Keratinocyte (primary cell): ENCODE data around the gene KCNT2. TPM values are rescaled to one million over a fixed set of nuclear protein-coding genes. Genes with fewer than 3 reads are reported as not detected.

Source experiments
- DNase-seq: peaks from one replicate; pipeline ENCODE4 v3.0.0-alpha.2; 2011; ENCODE audit warnings: low read depth, missing footprints, low spot score
- FAIRE-seq: peaks from 2 replicates; lab custom pipeline; 2011; peaks lifted over from hg19 to GRCh38; lab: Jason Lieb, UNC
- H2AFZ ChIP-seq: 2 replicates; pipeline ENCODE4 v1.6.0; 2012; ENCODE audit warnings: low read length, control low read depth, inconsistent platforms; ENCODE audit not compliant: control insufficient read depth
- H3K27ac ChIP-seq: 2 replicates; pipeline ENCODE4 v1.5.1; 2011; ENCODE audit warnings: low read length; ENCODE audit not compliant: control insufficient read depth, insufficient read depth
- H3K27me3 ChIP-seq: 3 replicates; pipeline ENCODE4 v1.6.0; 2011; ENCODE audit warnings: low read length; ENCODE audit not compliant: control insufficient read depth, insufficient read depth; ENCODE audit errors: extremely low read depth
- H3K36me3 ChIP-seq, 2 experiments: 2 replicates in 1 of 2; 3 replicates in 1 of 2; pipeline ENCODE4 v1.5.1; 2011; ENCODE audit warnings: low read length in 2 of 2, mild to moderate bottlenecking in 1 of 2; ENCODE audit not compliant: control insufficient read depth in 2 of 2, insufficient read depth in 2 of 2; ENCODE audit errors: extremely low read depth in 1 of 2
- H3K4me1 ChIP-seq: 3 replicates; pipeline ENCODE4 v1.5.1; 2011; ENCODE audit warnings: low read length; ENCODE audit not compliant: control insufficient read depth, insufficient read depth; ENCODE audit errors: extremely low read depth
- H3K4me2 ChIP-seq: 3 replicates; pipeline ENCODE4 v1.6.0; 2011; ENCODE audit warnings: low read depth, low read length; ENCODE audit not compliant: control insufficient read depth, insufficient read depth; ENCODE audit errors: extremely low read depth
- H3K4me3 ChIP-seq, 3 experiments: fragments of 200-600 bp in 1 of 3; sonication (generic) in 1 of 3; 2 replicates in 2 of 3; 3 replicates in 1 of 3; pipeline ENCODE4 v1.5.1; 2011 to 2016; ENCODE audit warnings: low read length in 3 of 3, mild to moderate bottlenecking in 3 of 3, control low read depth in 2 of 3, inconsistent platforms in 1 of 3, low read depth in 1 of 3, mixed read lengths in 1 of 3, mixed run types in 1 of 3, moderate library complexity in 1 of 3; ENCODE audit not compliant: control insufficient read depth in 2 of 3, insufficient read depth in 2 of 3; ENCODE audit errors: extremely low read depth in 1 of 3
- H3K79me2 ChIP-seq: 2 replicates; pipeline ENCODE4 v1.6.0; 2012; ENCODE audit warnings: low read length; ENCODE audit not compliant: control insufficient read depth, insufficient read depth
- H3K9ac ChIP-seq: 3 replicates; pipeline ENCODE4 v1.6.0; 2011; ENCODE audit warnings: low read length; ENCODE audit not compliant: control insufficient read depth, insufficient read depth; ENCODE audit errors: extremely low read depth
- H3K9me1 ChIP-seq: 3 replicates; pipeline ENCODE4 v1.6.0; 2011; ENCODE audit warnings: low read length; ENCODE audit not compliant: control insufficient read depth, insufficient read depth; ENCODE audit errors: extremely low read depth
- H3K9me3 ChIP-seq: 2 replicates; pipeline ENCODE4 v1.5.1; 2012; ENCODE audit warnings: low read depth, low read length; ENCODE audit not compliant: control insufficient read depth
- H4K20me1 ChIP-seq: 3 replicates; pipeline ENCODE4 v1.6.0; 2011; ENCODE audit warnings: low read length; ENCODE audit not compliant: control insufficient read depth, insufficient read depth; ENCODE audit errors: extremely low read depth
- CTCF ChIP-seq, 3 experiments: IDR thresholded peaks in 1 of 3; conservative IDR thresholded peaks in 1 of 3; optimal IDR thresholded peaks in 1 of 3; 2 replicates in 2 of 3; 3 replicates in 1 of 3; pipeline versions ENCODE3 to v1.5.1; 2011; ENCODE audit warnings: low read length in 3 of 3, mild to moderate bottlenecking in 3 of 3, moderate library complexity in 2 of 3, control low read depth in 1 of 3, inconsistent platforms in 1 of 3; ENCODE audit not compliant: insufficient read depth in 2 of 3; ENCODE audit errors: extremely low read depth in 1 of 3
- EZH2 ChIP-seq: IDR thresholded peaks from one replicate; pipeline ENCODE4 v1.6.1; 2012; ENCODE audit warnings: inconsistent platforms, mild to moderate bottlenecking, low read length, moderate library complexity
- dilution Hi-C: fragments of 300-500 bp; cut with MboI; formaldehyde crosslinking; loops from one replicate; pipeline ENCODE4 v1.7.0; 2020; ENCODE audit warnings: low sequenced_read_pairs; ENCODE audit not compliant: extremely low pct_ligation_motif_present
- polyA plus RNA-seq, 5 experiments: library from polyadenylated mRNA; depleted of rRNA in 3 of 5; stranded (reverse) in 3 of 5; stranded (forward) in 1 of 5; unstranded in 1 of 5; fragments of >200 nt; gene quantifications; 1 replicate in 1 of 5; 2 replicates in 3 of 5; 3 replicates in 1 of 5; pipeline versions ENCODE4 v1.2.1 to v1.2.3, GENCODE V29; 2011 to 2012; ENCODE audit warnings: missing spikeins in 2 of 5, low read depth in 1 of 5, low replicate concordance in 1 of 5

KCNT2 gene
- polyA plus RNA-seq, 1 donor (not counting 4 experiments of a cell fraction or from before 2014, with no cell fraction given), result not detected

- no peaks in the 10 kb centered on the region for H3K4me1 ChIP-seq
- H2AFZ ChIP-seq, result no peak overlapping the region
- no peak overlapping the region for H3K4me3 ChIP-seq
- TF ChIP-seq EZH2 (no peak), CTCF (optimal IDR thresholded peaks at IDR 0.05 in 1 of 3, IDR thresholded peaks at IDR 0.05 in 1 of 3, conservative IDR thresholded peaks at IDR 0.05 in 1 of 3; ENCODE audit: extremely low read depth in 1 of 3, insufficient read depth in 2 of 3, low read length in 3 of 3) (no peak)
- H3K27me3 ChIP-seq, result no peaks in the 10 kb centered on the region
- H3K27ac ChIP-seq, result no peak overlapping the region
- no peaks in the 10 kb centered on the region for H4K20me1 ChIP-seq
- dilution Hi-C loops, result no loop called here
- no peaks in the 10 kb centered on the region for H3K9me1 ChIP-seq
- no peak overlapping the region for H3K9ac ChIP-seq
- H3K9me3 ChIP-seq, result no peaks in the 10 kb centered on the region
- no peak overlapping the region for H3K4me2 ChIP-seq
- no peak for FAIRE-seq
- DNase-seq, result no peak
- H3K36me3 ChIP-seq, result no peaks in the 10 kb centered on the region
- H3K79me2 ChIP-seq, result no peaks in the 10 kb centered on the region
Observed at GRCh38 chr1:196550731-196551130, 57.5 kb downstream of the KCNT2 start.

- Histone ChIP-seq H3K36me3 (no peaks in the 10 kb centered on the region), H3K9me1 (no peaks in the 10 kb centered on the region), H3K27ac (no peak overlapping the region), H2AFZ (no peak overlapping the region), H3K4me2 (no peak overlapping the region), H4K20me1 (no peaks in the 10 kb centered on the region), H3K9ac (no peak overlapping the region), H3K4me1 (no peaks in the 10 kb centered on the region), H3K27me3 (no peaks in the 10 kb centered on the region), H3K4me3 (no peak overlapping the region), H3K79me2 (no peaks in the 10 kb centered on the region), H3K9me3 (no peaks in the 10 kb centered on the region)
- dilution Hi-C loops, result no loop called here
- TF ChIP-seq EZH2 (no peak), CTCF (optimal IDR thresholded peaks at IDR 0.05 in 1 of 3, IDR thresholded peaks at IDR 0.05 in 1 of 3, conservative IDR thresholded peaks at IDR 0.05 in 1 of 3; ENCODE audit: extremely low read depth in 1 of 3, insufficient read depth in 2 of 3, low read length in 3 of 3) (no peak)
- FAIRE-seq (no peak), DNase-seq (no peak)
Observed at GRCh38 chr1:196546272-196547111, 61.7 kb downstream of the KCNT2 start.
